ENCODE data around the gene IL17C. TPM values are rescaled to one million over a fixed set of nuclear protein-coding genes. Genes with fewer than 3 reads are reported as not detected.

The IL17C gene
- total and polyA plus RNA-seq, 4 donors: not detected

- Histone ChIP-seq H3K36me3 (ENCODE audit: control insufficient read depth in 4 of 4, insufficient read depth in 3 of 4, low read depth in 1 of 4, low read length in 3 of 4) (peaks cover 4 to 14% (median 11%) of the 10 kb centered on the region in 4 donors), H3K27ac (ENCODE audit: low read depth in 1 of 2, low read length in 2 of 2) (peak overlapping the region in 1 of 2 donors; percentile 21)
- TF ChIP-seq TAF1 (conservative IDR thresholded peaks at IDR 0.05) (no peak), NR2F2 (IDR thresholded peaks at IDR 0.05) (no peak), RAD21 (IDR thresholded peaks at IDR 0.05) (no peak), YY1 (IDR thresholded peaks at IDR 0.05) (no peak), ATF3 (IDR thresholded peaks at IDR 0.05) (no peak), SP1 (IDR thresholded peaks at IDR 0.05) (peak; percentile 15), JUND (IDR thresholded peaks at IDR 0.05) (no peak), GABPA (IDR thresholded peaks at IDR 0.05 in 1 of 2, conservative IDR thresholded peaks at IDR 0.05 in 1 of 2) (no peak), ZBTB33 (IDR thresholded peaks at IDR 0.05) (no peak), HNF4A (conservative IDR thresholded peaks at IDR 0.05) (peak in 1 of 2 donors; percentile 21), MAX (IDR thresholded peaks at IDR 0.05) (no peak), FOXA1 (IDR thresholded peaks at IDR 0.05) (no peak), HNF4G (IDR thresholded peaks at IDR 0.05) (no peak), REST (IDR thresholded peaks at IDR 0.05) (no peak), CTCF (IDR thresholded peaks at IDR 0.05; ENCODE audit: low read depth, low read length, missing input control) (no peak), EGR1 (IDR thresholded peaks at IDR 0.05; ENCODE audit: low read depth in 2 of 2) (no peak), FOXA2 (IDR thresholded peaks at IDR 0.05) (no peak), RXRA (IDR thresholded peaks at IDR 0.05) (peak in 1 of 2 donors; percentile 36)
Observed at GRCh38 chr16:88597856-88598491, 40.4 kb upstream of the IL17C start.

More at GRCh38 chr16:88597856-88598491, 40.4 kb upstream of the IL17C start:
- Histone ChIP-seq H3K4me3 (ENCODE audit: low read depth in 1 of 3, low read length in 3 of 3) (no peak overlapping the region), H3K9ac (ENCODE audit: low read depth in 1 of 2, low read length in 2 of 2) (no peak overlapping the region), H3K27me3 (ENCODE audit: control insufficient read depth in 4 of 4, insufficient read depth in 4 of 4, low read length in 3 of 4) (no peaks in the 10 kb centered on the region), H3K9me3 (ENCODE audit: control insufficient read depth in 4 of 4, low read length in 3 of 4) (no peaks in the 10 kb centered on the region), H3K4me1 (ENCODE audit: control insufficient read depth in 4 of 4, insufficient read depth in 4 of 4, low read length in 3 of 4) (peaks cover 0 to 47% (median 37%) of the 10 kb centered on the region in 4 donors)
- DNase-seq (ENCODE audit: low spot score): peak; percentile 64
- WGBS: 72% methylated on average over 21 of the region's 21 CpGs
